ENCODE measurements around the gene CCDC40.

CCDC40 gene

GRCh38 chr17:80112471-80113032 lies 76.1 kb downstream of the CCDC40 start:
- DNase-seq (ENCODE audit: low read depth, low spot score) = no peak

GRCh38 chr17:80113033-80113484 lies 76.6 kb downstream of the CCDC40 start:
- no peak for DNase-seq (ENCODE audit: low read depth, low spot score)

- no peak for DNase-seq (ENCODE audit: low read depth, low spot score)
Observed at GRCh38 chr17:80114758-80115157, 78.3 kb downstream of the CCDC40 start.

- no peak for DNase-seq (ENCODE audit: low read depth, low spot score)
Observed at GRCh38 chr17:80115159-80115558, 78.7 kb downstream of the CCDC40 start.

- no peak for DNase-seq (ENCODE audit: low read depth, low spot score)
Observed at GRCh38 chr17:80116276-80116920, 80.0 kb downstream of the CCDC40 start.

GRCh38 chr17:80116921-80117380 lies 80.5 kb downstream of the CCDC40 start:
- DNase-seq (ENCODE audit: low read depth, low spot score) = no peak

- no peak for DNase-seq (ENCODE audit: low read depth, low spot score)
Observed at GRCh38 chr17:80117491-80118401, 81.3 kb downstream of the CCDC40 start.

GRCh38 chr17:80118601-80119270 lies 82.3 kb downstream of the CCDC40 start:
- DNase-seq (ENCODE audit: low read depth, low spot score) = no peak

GRCh38 chr17:80119271-80119791 lies 82.9 kb downstream of the CCDC40 start:
- no peak for DNase-seq (ENCODE audit: low read depth, low spot score)

- no peak for DNase-seq (ENCODE audit: low read depth, low spot score)
Observed at GRCh38 chr17:80119839-80120238, 83.4 kb downstream of the CCDC40 start.

GRCh38 chr17:80122026-80122575 lies 85.7 kb downstream of the CCDC40 start:
- DNase-seq (ENCODE audit: low read depth, low spot score) = no peak

GRCh38 chr17:80122926-80123505 lies 86.6 kb downstream of the CCDC40 start:
- no peak for DNase-seq (ENCODE audit: low read depth, low spot score)

- DNase-seq (ENCODE audit: low read depth, low spot score) = no peak
Observed at GRCh38 chr17:80123791-80124190, 87.3 kb downstream of the CCDC40 start.

GRCh38 chr17:80124351-80124981 lies 88.0 kb downstream of the CCDC40 start:
- no peak for DNase-seq (ENCODE audit: low read depth, low spot score)

- DNase-seq (ENCODE audit: low read depth, low spot score) = no peak
Observed at GRCh38 chr17:80125656-80126448, 89.4 kb downstream of the CCDC40 start.

GRCh38 chr17:80126449-80126715 lies 89.9 kb downstream of the CCDC40 start:
- DNase-seq (ENCODE audit: low read depth, low spot score) = no peak

GRCh38 chr17:80129006-80129565 lies 92.6 kb downstream of the CCDC40 start:
- no peak for DNase-seq (ENCODE audit: low read depth, low spot score)

GRCh38 chr17:80130992-80131391 lies 94.5 kb downstream of the CCDC40 start:
- DNase-seq (ENCODE audit: low read depth, low spot score) = no peak

- no peak for DNase-seq (ENCODE audit: low read depth, low spot score)
Observed at GRCh38 chr17:80132906-80133625, 96.6 kb downstream of the CCDC40 start.
